Natural killer cell (primary cell): ENCODE results near the gene ANGPTL2. TPM values are rescaled to one million over a fixed set of nuclear protein-coding genes. Genes with fewer than 3 reads are reported as not detected.

Source experiments
- ATAC-seq, 3 donors: fragments of 150-1000 bp in 2 of 3; fragments of 200-7000 bp in 1 of 3; cut with Tn5 transposase; 1 replicate in 1 of 3; 2 replicates in 2 of 3; pipeline ENCODE4 v1.10.0; 2021; ENCODE audit warnings: mild to moderate bottlenecking in 2 of 3, moderate library complexity in 2 of 3
- DNase-seq, 2 donors: peaks; one replicate each; pipeline versions ENCODE4 v3.0.0 to v3.0.0-alpha.2; 2013 to 2021; ENCODE audit warnings: mixed read lengths in 1 of 2
- H3K27ac ChIP-seq: one replicate; pipeline ENCODE4 v1.5.1; 2013; ENCODE audit warnings: mild to moderate bottlenecking, low read length
- H3K27me3 ChIP-seq: one replicate; pipeline ENCODE4 v1.6.1; 2013; ENCODE audit warnings: low read length; ENCODE audit not compliant: control insufficient read depth, insufficient read depth
- H3K36me3 ChIP-seq: one replicate; pipeline ENCODE4 v1.6.1; 2013; ENCODE audit warnings: low read length; ENCODE audit not compliant: control insufficient read depth, insufficient read depth
- H3K4me1 ChIP-seq: one replicate; pipeline ENCODE4 v1.6.1; 2013; ENCODE audit warnings: low read length; ENCODE audit not compliant: control insufficient read depth, insufficient read depth
- H3K4me3 ChIP-seq: one replicate; pipeline ENCODE4 v1.5.1; 2013; ENCODE audit warnings: low read length
- H3K9me3 ChIP-seq: one replicate; pipeline ENCODE4 v1.6.1; 2013; ENCODE audit warnings: low read length; ENCODE audit not compliant: control insufficient read depth, insufficient read depth
- H3K27ac Mint-ChIP-seq, 2 donors: one replicate each; pipeline ENCODE4 v1.8.0; 2022; ENCODE audit warnings: mild to moderate bottlenecking in 2 of 2, mixed read lengths in 2 of 2, moderate library complexity in 1 of 2
- H3K27me3 Mint-ChIP-seq, 2 donors: one replicate each; pipeline ENCODE4 v1.8.0; 2022; ENCODE audit warnings: low read depth in 2 of 2, mixed read lengths in 2 of 2
- H3K36me3 Mint-ChIP-seq: one replicate; pipeline ENCODE4 v1.8.0; 2022; ENCODE audit warnings: mixed read lengths
- H3K4me1 Mint-ChIP-seq, 2 donors: one replicate each; pipeline ENCODE4 v1.8.0; 2022; ENCODE audit warnings: mixed read lengths in 2 of 2
- H3K4me3 Mint-ChIP-seq: one replicate; pipeline ENCODE4 v1.8.0; 2022; ENCODE audit warnings: mild to moderate bottlenecking, moderate library complexity, mixed read lengths
- H3K9me3 Mint-ChIP-seq, 2 donors: one replicate each; pipeline ENCODE4 v1.8.0; 2022; ENCODE audit warnings: mixed read lengths in 2 of 2
- WGBS: methylation state at CpG from one replicate; pipeline ENCODE4 v1.1.7; 2013; ENCODE audit warnings: missing lambda C conversion rate; ENCODE audit not compliant: insufficient coverage; 5-methylcytosine and 5-hydroxymethylcytosine counted together
- intact Hi-C: fragments of 100-400 bp; cut with micrococcal nuclease; formaldehyde crosslinking; loops from one replicate; pipeline ENCODE4 v1.14.2; 2022
- total RNA-seq, 4 donors: library from RNA; stranded (reverse); fragments of 120-200 nt in 1 of 4; gene quantifications; one replicate each; pipeline versions ENCODE4 v1.2.3 to v1.2.4, GENCODE V29; 2013 to 2022
- TF ChIP-seq, protein P1 (sequence below): fragments of 200-600 bp; IDR thresholded peaks from one replicate; pipeline ENCODE4 v1.8.0; 2022; ENCODE audit warnings: antibody characterized with exemption

The ANGPTL2 gene
- total RNA-seq, 3 donors from 2014 or later (not counting 1 experiment from before 2014, with no cell fraction given): not detected

DNA sequence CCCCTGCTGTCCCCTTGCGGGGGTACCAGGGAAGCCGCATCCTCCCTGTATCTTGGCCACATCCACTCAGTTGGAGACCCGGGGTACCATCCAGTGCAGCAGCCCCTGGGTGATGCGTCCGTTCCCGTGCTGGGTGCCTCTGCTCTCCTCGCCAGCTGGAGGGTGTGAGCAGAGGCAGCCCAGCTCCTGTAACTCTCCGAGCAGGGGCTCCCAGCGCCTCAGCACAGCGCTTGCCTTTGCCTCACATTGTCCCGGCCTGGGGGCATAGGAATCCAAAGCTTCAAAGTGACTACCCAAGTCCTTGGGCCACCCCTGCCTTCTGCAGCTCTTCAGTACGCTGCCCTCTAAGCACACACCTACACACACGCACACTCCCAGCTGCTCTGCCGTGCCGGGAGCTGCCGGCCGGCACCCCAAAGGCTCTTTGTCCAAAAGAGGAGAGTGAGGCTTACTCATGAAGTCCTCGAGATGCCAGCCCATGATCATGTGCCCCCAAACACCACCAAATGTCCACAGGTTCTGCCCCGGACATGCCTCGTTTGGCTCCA lies 733 bp downstream of the ANGPTL2 start:
- peaks cover 16% of the 10 kb centered on the region for H3K27me3 ChIP-seq
- Mint-ChIP-seq H3K27ac (no peak overlapping the region), H3K9me3 (no peaks in the 10 kb centered on the region), H3K4me3 (no peak overlapping the region), H3K4me1 (peaks cover 14 to 23% of the 10 kb centered on the region in 2 donors), H3K27me3 (peaks cover 35 to 49% of the 10 kb centered on the region in 2 donors), H3K36me3 (no peaks in the 10 kb centered on the region)
- no peaks in the 10 kb centered on the region for H3K36me3 ChIP-seq
- no peak overlapping the region for H3K4me3 ChIP-seq
- H3K27ac ChIP-seq: no peak overlapping the region
- TF ChIP-seq, protein P1, sequence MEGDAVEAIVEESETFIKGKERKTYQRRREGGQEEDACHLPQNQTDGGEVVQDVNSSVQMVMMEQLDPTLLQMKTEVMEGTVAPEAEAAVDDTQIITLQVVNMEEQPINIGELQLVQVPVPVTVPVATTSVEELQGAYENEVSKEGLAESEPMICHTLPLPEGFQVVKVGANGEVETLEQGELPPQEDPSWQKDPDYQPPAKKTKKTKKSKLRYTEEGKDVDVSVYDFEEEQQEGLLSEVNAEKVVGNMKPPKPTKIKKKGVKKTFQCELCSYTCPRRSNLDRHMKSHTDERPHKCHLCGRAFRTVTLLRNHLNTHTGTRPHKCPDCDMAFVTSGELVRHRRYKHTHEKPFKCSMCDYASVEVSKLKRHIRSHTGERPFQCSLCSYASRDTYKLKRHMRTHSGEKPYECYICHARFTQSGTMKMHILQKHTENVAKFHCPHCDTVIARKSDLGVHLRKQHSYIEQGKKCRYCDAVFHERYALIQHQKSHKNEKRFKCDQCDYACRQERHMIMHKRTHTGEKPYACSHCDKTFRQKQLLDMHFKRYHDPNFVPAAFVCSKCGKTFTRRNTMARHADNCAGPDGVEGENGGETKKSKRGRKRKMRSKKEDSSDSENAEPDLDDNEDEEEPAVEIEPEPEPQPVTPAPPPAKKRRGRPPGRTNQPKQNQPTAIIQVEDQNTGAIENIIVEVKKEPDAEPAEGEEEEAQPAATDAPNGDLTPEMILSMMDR: no peak
- no peak for ATAC-seq
- intact Hi-C loops: no loop called here
- no peak for DNase-seq
- H3K9me3 ChIP-seq: no peaks in the 10 kb centered on the region
- 67% methylated on average over 20 of the region's 20 CpGs for WGBS
- H3K4me1 ChIP-seq: peaks cover 14% of the 10 kb centered on the region

DNA sequence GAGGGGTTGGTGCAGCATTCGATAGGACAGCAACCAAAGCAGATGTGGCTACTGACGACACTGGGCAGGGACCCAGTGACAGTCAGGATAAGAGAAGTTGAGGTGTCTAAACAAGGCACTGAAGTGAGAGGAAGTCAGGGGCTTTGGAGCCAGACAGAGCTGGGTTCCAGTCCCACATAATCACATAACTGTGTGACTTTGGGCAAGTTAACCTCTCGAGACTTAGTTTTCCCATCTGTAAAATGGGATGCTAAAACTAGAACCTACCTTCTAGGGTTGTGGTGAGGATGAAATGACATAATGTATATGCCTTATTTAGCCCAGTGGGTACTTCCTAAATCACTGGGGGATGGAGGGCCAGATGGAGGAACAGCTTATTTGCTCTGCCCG lies 3.1 kb downstream of the ANGPTL2 start:
- Mint-ChIP-seq H3K4me3 (no peak overlapping the region), H3K4me1 (peaks cover 15 to 30% of the 10 kb centered on the region in 2 donors), H3K27me3 (peaks cover 28 to 36% of the 10 kb centered on the region in 2 donors), H3K36me3 (no peaks in the 10 kb centered on the region), H3K27ac (no peak overlapping the region), H3K9me3 (no peaks in the 10 kb centered on the region)
- TF ChIP-seq, protein P1: no peak
- no peak for DNase-seq
- no peaks in the 10 kb centered on the region for H3K9me3 ChIP-seq
- peaks cover 16% of the 10 kb centered on the region for H3K27me3 ChIP-seq
- WGBS: 89% methylated on average over 4 of the region's 4 CpGs
- H3K4me3 ChIP-seq: no peak overlapping the region
- no peak for ATAC-seq
- no peak overlapping the region for H3K27ac ChIP-seq
- intact Hi-C loops: no loop called here
- no peaks in the 10 kb centered on the region for H3K36me3 ChIP-seq
- peaks cover 21% of the 10 kb centered on the region for H3K4me1 ChIP-seq

DNA sequence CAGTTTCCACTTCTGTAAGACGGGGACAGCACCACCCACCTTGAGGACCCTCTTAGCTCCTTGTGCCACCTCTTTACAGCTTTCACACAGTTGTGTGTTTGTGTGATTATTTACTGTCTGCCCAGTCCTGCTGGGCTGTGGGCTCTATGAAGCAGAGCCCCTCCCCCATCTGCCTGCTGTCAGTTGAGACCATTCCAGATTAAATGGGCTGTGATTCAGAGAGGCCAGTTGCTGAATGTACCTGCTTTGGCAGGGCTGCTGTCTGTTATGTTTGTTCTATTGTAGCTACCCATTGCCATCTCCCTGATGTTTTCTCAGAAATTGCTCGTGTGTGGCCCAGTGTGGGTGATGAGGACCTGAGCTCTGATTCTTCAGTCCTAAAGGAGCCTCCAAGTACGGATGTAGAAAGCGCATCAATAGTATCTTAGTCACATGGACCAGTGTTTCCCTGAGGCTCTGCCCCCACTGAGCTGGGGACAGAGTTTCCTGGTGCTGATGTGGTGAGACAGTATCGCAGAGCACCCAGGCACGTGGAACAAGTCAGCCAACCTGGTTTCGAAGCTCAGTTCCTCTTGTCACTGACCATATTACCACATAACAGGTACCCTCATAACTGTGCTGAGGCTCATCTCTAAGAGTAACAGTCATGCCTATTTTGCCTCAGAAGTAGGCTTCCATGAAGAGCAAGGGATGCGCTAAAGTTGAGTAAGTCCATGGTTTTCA lies 3.7 kb downstream of the ANGPTL2 start:
- WGBS: 80% methylated on average over 7 of the region's 8 CpGs

More for the DNA sequence above, 3.7 kb downstream of the ANGPTL2 start:
- Mint-ChIP-seq H3K9me3 (no peaks in the 10 kb centered on the region), H3K27ac (no peak overlapping the region), H3K27me3 (peaks cover 26 to 35% of the 10 kb centered on the region in 2 donors), H3K36me3 (no peaks in the 10 kb centered on the region), H3K4me1 (peaks cover 15 to 30% of the 10 kb centered on the region in 2 donors), H3K4me3 (no peak overlapping the region)
- ATAC-seq: no peak
- DNase-seq: no peak
- Histone ChIP-seq H3K27ac (no peak overlapping the region), H3K9me3 (no peaks in the 10 kb centered on the region), H3K27me3 (peaks cover 16% of the 10 kb centered on the region), H3K4me3 (no peak overlapping the region), H3K4me1 (peaks cover 21% of the 10 kb centered on the region), H3K36me3 (no peaks in the 10 kb centered on the region)
- TF ChIP-seq, protein P1: no peak
- intact Hi-C loops: no loop called here
